ENCODE data around the gene AMER3.

AMER3 gene

GRCh38 chr2:130766711-130767407 lies 11.5 kb downstream of the AMER3 start:
- ChIA-PET CTCF (no interaction called here), POLR2A (no interaction called here)
- H3K36me3 ChIP-seq (ENCODE audit: control insufficient read depth in 4 of 4, insufficient read depth in 4 of 4, low read length in 3 of 4): no peaks in the 10 kb centered on the region
- DNase-seq: no peak
- 88% methylated on average over 8 of the region's 12 CpGs for WGBS (ENCODE audit: insufficient coverage)
- no peak overlapping the region for H3K27ac ChIP-seq (ENCODE audit: insufficient read depth in 1 of 2, low read depth in 1 of 2, low read length in 2 of 2, poor library complexity in 1 of 2, severe bottlenecking in 2 of 2)
- no peaks in the 10 kb centered on the region for H3K9me3 ChIP-seq (ENCODE audit: control extremely low read depth in 1 of 5, control insufficient read depth in 4 of 5, insufficient read depth in 2 of 5, low read depth in 1 of 5, low read length in 4 of 5)
- peaks cover 0 to 2% (median 0%) of the 10 kb centered on the region in 5 experiments for H3K27me3 ChIP-seq (replicated peaks in 2 of 5; ENCODE audit: control insufficient read depth in 4 of 5, insufficient read depth in 5 of 5, low read length in 4 of 5)
- no peaks in the 10 kb centered on the region for H3K4me1 ChIP-seq (ENCODE audit: control extremely low read depth in 1 of 4, control insufficient read depth in 4 of 4, insufficient read depth in 4 of 4, low read length in 3 of 4)
- H3K4me3 ChIP-seq (ENCODE audit: control insufficient read depth in 1 of 7, extremely low read depth in 1 of 7, insufficient read depth in 4 of 7, low read depth in 2 of 7, low read length in 6 of 7): no peak overlapping the region

DNA sequence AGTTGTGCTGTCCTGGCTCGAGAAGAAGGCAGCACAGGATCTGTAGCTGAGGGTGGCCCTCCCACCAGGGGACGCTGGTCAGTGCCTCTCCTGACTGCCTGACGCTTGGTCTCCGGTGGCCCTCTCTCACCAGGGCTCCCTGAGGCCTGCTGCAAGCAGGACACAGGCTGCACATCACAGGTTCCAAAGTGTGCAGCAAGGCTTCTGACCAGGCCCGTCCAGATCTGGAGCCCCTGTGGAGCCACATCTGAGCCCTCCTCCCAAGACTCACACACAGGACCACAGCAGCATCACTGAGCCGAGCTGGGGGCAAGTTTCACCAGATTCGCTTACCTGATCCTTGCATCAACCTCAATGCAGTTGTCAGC lies 12.1 kb downstream of the AMER3 start:
- DNase-seq: no peak
- H3K4me3 ChIP-seq (ENCODE audit: control insufficient read depth in 1 of 7, extremely low read depth in 1 of 7, insufficient read depth in 4 of 7, low read depth in 2 of 7, low read length in 6 of 7): no peak overlapping the region
- 80% methylated on average over 6 of the region's 7 CpGs for WGBS (ENCODE audit: insufficient coverage)
- POLR2A ChIA-PET: no interaction called here
- H3K27me3 ChIP-seq (replicated peaks in 2 of 5; ENCODE audit: control insufficient read depth in 4 of 5, insufficient read depth in 5 of 5, low read length in 4 of 5): peaks cover 0 to 2% (median 0%) of the 10 kb centered on the region in 5 experiments
- no peaks in the 10 kb centered on the region for H3K4me1 ChIP-seq (ENCODE audit: control extremely low read depth in 1 of 4, control insufficient read depth in 4 of 4, insufficient read depth in 4 of 4, low read length in 3 of 4)
- CTCF ChIA-PET: no interaction called here
- no peaks in the 10 kb centered on the region for H3K9me3 ChIP-seq (ENCODE audit: control extremely low read depth in 1 of 5, control insufficient read depth in 4 of 5, insufficient read depth in 2 of 5, low read depth in 1 of 5, low read length in 4 of 5)
- H3K36me3 ChIP-seq (ENCODE audit: control insufficient read depth in 4 of 4, insufficient read depth in 4 of 4, low read length in 3 of 4): no peaks in the 10 kb centered on the region
- H3K27ac ChIP-seq (ENCODE audit: insufficient read depth in 1 of 2, low read depth in 1 of 2, low read length in 2 of 2, poor library complexity in 1 of 2, severe bottlenecking in 2 of 2): no peak overlapping the region

DNA sequence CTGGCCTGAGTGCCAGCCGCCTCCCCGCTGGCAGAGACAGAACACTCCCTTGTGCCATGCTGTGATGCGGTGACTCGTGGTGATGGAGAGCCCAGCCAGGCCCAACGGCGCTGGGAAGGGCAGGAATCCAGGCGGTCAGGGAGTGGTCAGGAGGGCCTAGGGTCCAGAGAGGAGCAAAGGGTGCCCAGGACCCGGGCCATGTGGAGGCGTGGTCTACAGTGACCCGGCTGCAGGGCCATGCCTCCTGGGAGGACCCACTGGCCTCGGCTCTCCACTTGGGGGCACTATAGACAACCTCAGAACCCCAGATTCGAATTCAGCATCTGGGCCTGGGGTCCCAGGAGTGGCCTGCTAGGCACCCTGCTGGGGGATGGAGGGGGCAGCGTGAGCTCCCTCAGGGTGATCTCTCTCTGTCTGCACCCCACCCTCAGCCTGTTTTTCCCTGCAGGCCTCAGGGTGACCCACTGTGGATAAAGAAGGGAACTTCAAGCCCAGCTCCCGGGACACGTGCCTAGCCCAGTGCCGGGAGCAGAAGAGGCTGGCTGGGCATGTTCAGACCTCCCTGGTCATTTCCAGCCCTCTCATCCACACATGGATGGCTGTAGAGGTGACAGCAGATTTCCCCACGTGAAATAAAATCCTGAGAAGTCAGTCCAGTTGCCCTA lies 13.0 kb downstream of the AMER3 start:
- H3K27me3 ChIP-seq (replicated peaks in 2 of 5; ENCODE audit: control insufficient read depth in 4 of 5, insufficient read depth in 5 of 5, low read length in 4 of 5): peaks cover 0 to 2% (median 0%) of the 10 kb centered on the region in 5 experiments
- peaks cover 0 to 3% (median 0%) of the 10 kb centered on the region in 5 experiments for H3K9me3 ChIP-seq (ENCODE audit: control extremely low read depth in 1 of 5, control insufficient read depth in 4 of 5, insufficient read depth in 2 of 5, low read depth in 1 of 5, low read length in 4 of 5)
- H3K4me3 ChIP-seq (ENCODE audit: control insufficient read depth in 1 of 7, extremely low read depth in 1 of 7, insufficient read depth in 4 of 7, low read depth in 2 of 7, low read length in 6 of 7): no peak overlapping the region
- no peak overlapping the region for H3K27ac ChIP-seq (ENCODE audit: insufficient read depth in 1 of 2, low read depth in 1 of 2, low read length in 2 of 2, poor library complexity in 1 of 2, severe bottlenecking in 2 of 2)
- H3K36me3 ChIP-seq (ENCODE audit: control insufficient read depth in 4 of 4, insufficient read depth in 4 of 4, low read length in 3 of 4): no peaks in the 10 kb centered on the region
- H3K4me1 ChIP-seq (ENCODE audit: control extremely low read depth in 1 of 4, control insufficient read depth in 4 of 4, insufficient read depth in 4 of 4, low read length in 3 of 4): no peaks in the 10 kb centered on the region
- ChIA-PET POLR2A (no interaction called here), CTCF (no interaction called here)
- no peak for DNase-seq
- WGBS (ENCODE audit: insufficient coverage): 88% methylated on average over 15 of the region's 17 CpGs

DNA sequence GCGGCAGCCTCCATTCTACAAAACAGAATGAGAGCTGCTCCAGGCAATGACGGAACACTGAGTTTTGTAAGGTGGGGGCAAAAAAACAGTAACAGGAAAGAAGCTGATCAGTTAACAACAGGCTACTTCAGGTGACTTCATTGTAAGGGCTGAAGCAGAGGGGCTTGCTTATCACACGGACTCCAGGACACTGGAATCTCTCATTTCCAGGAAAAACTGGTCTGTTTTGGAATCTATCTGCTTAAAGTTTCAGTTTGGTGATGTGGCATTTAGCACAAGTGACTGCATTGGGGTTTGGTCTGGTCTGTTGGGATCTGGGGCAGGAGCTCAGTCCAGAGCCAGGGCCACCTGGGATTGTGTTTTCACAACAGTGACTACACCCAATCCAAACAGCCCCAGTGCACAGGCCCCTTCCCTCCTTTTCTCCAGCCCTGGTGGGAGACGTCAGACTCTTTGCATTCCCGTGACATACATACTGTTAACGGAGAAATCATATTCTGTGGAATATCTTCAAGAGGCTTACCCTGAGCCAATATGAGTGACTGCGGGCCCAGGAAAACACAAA lies 14.1 kb downstream of the AMER3 start:
- Histone ChIP-seq H3K9me3 (ENCODE audit: control extremely low read depth in 1 of 5, control insufficient read depth in 4 of 5, insufficient read depth in 2 of 5, low read depth in 1 of 5, low read length in 4 of 5) (peaks cover 0 to 3% (median 0%) of the 10 kb centered on the region in 5 experiments), H3K27me3 (replicated peaks in 2 of 5; ENCODE audit: control insufficient read depth in 4 of 5, insufficient read depth in 5 of 5, low read length in 4 of 5) (peaks cover 0 to 2% (median 0%) of the 10 kb centered on the region in 5 experiments), H3K36me3 (ENCODE audit: control insufficient read depth in 4 of 4, insufficient read depth in 4 of 4, low read length in 3 of 4) (no peaks in the 10 kb centered on the region), H3K4me1 (ENCODE audit: control extremely low read depth in 1 of 4, control insufficient read depth in 4 of 4, insufficient read depth in 4 of 4, low read length in 3 of 4) (no peaks in the 10 kb centered on the region), H3K4me3 (ENCODE audit: control insufficient read depth in 1 of 7, extremely low read depth in 1 of 7, insufficient read depth in 4 of 7, low read depth in 2 of 7, low read length in 6 of 7) (no peak overlapping the region), H3K27ac (ENCODE audit: insufficient read depth in 1 of 2, low read depth in 1 of 2, low read length in 2 of 2, poor library complexity in 1 of 2, severe bottlenecking in 2 of 2) (no peak overlapping the region)
- no peak for DNase-seq
- 81% methylated on average over 7 of the region's 7 CpGs for WGBS (ENCODE audit: insufficient coverage)
- CTCF ChIA-PET: no interaction called here
- POLR2A ChIA-PET: no interaction called here

DNA sequence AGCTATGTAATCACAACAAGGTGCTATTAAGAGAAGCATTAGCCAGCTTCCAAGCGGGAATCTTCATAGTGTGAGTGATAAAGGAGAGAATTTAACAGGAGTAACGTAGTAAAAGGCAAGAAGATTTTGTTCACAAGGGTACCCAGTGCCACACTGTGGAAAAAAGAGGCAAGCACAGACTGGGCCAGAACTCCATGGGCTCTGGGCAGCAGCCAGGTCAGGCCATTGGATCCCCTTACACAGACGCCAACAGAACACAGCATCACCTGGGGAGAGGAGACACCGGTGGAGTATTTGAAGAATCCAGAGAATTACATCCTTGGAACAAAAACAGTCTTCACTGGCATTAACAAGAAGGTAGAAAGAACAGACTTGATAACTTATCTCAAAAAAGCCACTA lies 21.2 kb downstream of the AMER3 start:
- ChIA-PET POLR2A (no interaction called here), CTCF (interaction anchor here (1.1 kb wide), 1 partner anchor 21 kb away, joined by 4 read pairs; no protein-coding TSS in a partner anchor)
- H3K36me3 ChIP-seq (ENCODE audit: control insufficient read depth in 4 of 4, insufficient read depth in 4 of 4, low read length in 3 of 4): no peaks in the 10 kb centered on the region
- peaks cover 0 to 11% (median 0%) of the 10 kb centered on the region in 5 experiments for H3K27me3 ChIP-seq (replicated peaks in 2 of 5; ENCODE audit: control insufficient read depth in 4 of 5, insufficient read depth in 5 of 5, low read length in 4 of 5)
- WGBS (ENCODE audit: insufficient coverage): 63% methylated on average over 3 of the region's 4 CpGs
- H3K9me3 ChIP-seq (ENCODE audit: control extremely low read depth in 1 of 5, control insufficient read depth in 4 of 5, insufficient read depth in 2 of 5, low read depth in 1 of 5, low read length in 4 of 5): peaks cover 0 to 3% (median 0%) of the 10 kb centered on the region in 5 experiments
- DNase-seq: peak in 1 of 3 donors; percentile 12
- H3K27ac ChIP-seq (ENCODE audit: insufficient read depth in 1 of 2, low read depth in 1 of 2, low read length in 2 of 2, poor library complexity in 1 of 2, severe bottlenecking in 2 of 2): no peak overlapping the region
- no peak overlapping the region for H3K4me3 ChIP-seq (ENCODE audit: control insufficient read depth in 1 of 7, extremely low read depth in 1 of 7, insufficient read depth in 4 of 7, low read depth in 2 of 7, low read length in 6 of 7)
- no peaks in the 10 kb centered on the region for H3K4me1 ChIP-seq (ENCODE audit: control extremely low read depth in 1 of 4, control insufficient read depth in 4 of 4, insufficient read depth in 4 of 4, low read length in 3 of 4)

DNA sequence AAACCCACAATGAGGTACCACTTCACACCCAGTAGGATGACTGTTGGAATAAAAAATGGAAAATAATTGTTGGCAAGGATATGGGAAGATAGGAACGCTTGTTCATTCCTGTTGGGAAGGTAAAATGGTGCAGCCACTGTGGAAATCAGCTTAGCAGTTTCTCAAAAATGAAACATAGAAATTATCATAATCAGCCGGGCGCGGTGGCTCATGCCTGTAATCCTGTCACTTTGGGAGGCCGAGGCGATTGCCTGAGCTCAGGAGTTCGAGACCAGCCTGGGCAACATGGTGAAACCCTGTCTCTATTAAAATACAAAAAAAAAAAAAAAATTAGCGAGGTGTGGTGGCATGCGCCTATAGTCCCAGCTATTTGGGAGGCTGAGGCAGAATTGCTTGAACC lies 23.4 kb downstream of the AMER3 start:
- no peaks in the 10 kb centered on the region for H3K36me3 ChIP-seq (ENCODE audit: control insufficient read depth in 4 of 4, insufficient read depth in 4 of 4, low read length in 3 of 4)
- no peak overlapping the region for H3K4me3 ChIP-seq (ENCODE audit: control insufficient read depth in 1 of 7, extremely low read depth in 1 of 7, insufficient read depth in 4 of 7, low read depth in 2 of 7, low read length in 6 of 7)
- no peak overlapping the region for H3K27ac ChIP-seq (ENCODE audit: insufficient read depth in 1 of 2, low read depth in 1 of 2, low read length in 2 of 2, poor library complexity in 1 of 2, severe bottlenecking in 2 of 2)
- POLR2A ChIA-PET: no interaction called here
- no peak for DNase-seq
- H3K9me3 ChIP-seq (ENCODE audit: control extremely low read depth in 1 of 5, control insufficient read depth in 4 of 5, insufficient read depth in 2 of 5, low read depth in 1 of 5, low read length in 4 of 5): no peaks in the 10 kb centered on the region
- WGBS (ENCODE audit: insufficient coverage): no CpG with 5 or more reads among the region's 9 CpGs
- peaks cover 0 to 12% (median 0%) of the 10 kb centered on the region in 5 experiments for H3K27me3 ChIP-seq (replicated peaks in 2 of 5; ENCODE audit: control insufficient read depth in 4 of 5, insufficient read depth in 5 of 5, low read length in 4 of 5)
- CTCF ChIA-PET: no interaction called here
- no peaks in the 10 kb centered on the region for H3K4me1 ChIP-seq (ENCODE audit: control extremely low read depth in 1 of 4, control insufficient read depth in 4 of 4, insufficient read depth in 4 of 4, low read length in 3 of 4)

DNA sequence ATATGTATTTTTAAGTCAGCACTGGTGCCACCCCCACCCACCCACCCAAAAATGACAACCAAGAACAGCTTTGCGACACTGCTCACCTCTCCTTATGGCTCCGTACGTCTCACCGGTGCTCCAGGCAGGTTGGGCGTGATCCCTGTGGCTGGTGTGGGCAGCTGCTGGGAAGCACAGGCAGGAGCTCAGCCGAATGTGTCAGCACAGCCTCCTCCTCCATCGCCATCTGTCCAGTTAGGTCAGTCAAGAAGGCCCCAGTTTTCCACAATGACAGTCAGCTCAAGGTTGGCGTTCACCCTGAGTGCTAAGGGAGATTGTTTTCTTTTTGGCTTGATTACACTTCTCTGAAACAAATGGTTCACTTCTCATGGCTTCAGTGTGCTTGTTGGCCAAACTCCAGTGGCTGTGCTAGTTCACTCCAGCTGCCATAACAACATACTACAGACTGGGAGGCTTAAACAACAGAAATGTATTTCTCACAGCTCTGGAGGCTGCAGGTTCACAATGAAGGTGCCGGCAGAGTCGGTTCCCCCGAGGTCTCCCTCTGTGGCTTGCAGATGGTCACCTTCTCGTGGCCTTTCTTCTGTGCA lies 30.2 kb downstream of the AMER3 start:
- H3K4me3 ChIP-seq (ENCODE audit: control insufficient read depth in 1 of 7, extremely low read depth in 1 of 7, insufficient read depth in 4 of 7, low read depth in 2 of 7, low read length in 6 of 7): no peak overlapping the region
- DNase-seq: no peak
- no peak overlapping the region for H3K27ac ChIP-seq (ENCODE audit: insufficient read depth in 1 of 2, low read depth in 1 of 2, low read length in 2 of 2, poor library complexity in 1 of 2, severe bottlenecking in 2 of 2)
- H3K9me3 ChIP-seq (ENCODE audit: control extremely low read depth in 1 of 5, control insufficient read depth in 4 of 5, insufficient read depth in 2 of 5, low read depth in 1 of 5, low read length in 4 of 5): no peaks in the 10 kb centered on the region
- CTCF ChIA-PET: interaction anchor here (1.0 to 1.1 kb wide), 2 partner anchors 13 to 53 kb away, joined by 3 read pairs; no protein-coding TSS in a partner anchor
- POLR2A ChIA-PET: no interaction called here
- H3K4me1 ChIP-seq (ENCODE audit: control extremely low read depth in 1 of 4, control insufficient read depth in 4 of 4, insufficient read depth in 4 of 4, low read length in 3 of 4): no peaks in the 10 kb centered on the region
- 89% methylated on average over 8 of the region's 12 CpGs for WGBS (ENCODE audit: insufficient coverage)
- H3K27me3 ChIP-seq (replicated peaks in 2 of 5; ENCODE audit: control insufficient read depth in 4 of 5, insufficient read depth in 5 of 5, low read length in 4 of 5): peaks cover 0 to 3% (median 2%) of the 10 kb centered on the region in 5 experiments
- no peaks in the 10 kb centered on the region for H3K36me3 ChIP-seq (ENCODE audit: control insufficient read depth in 4 of 4, insufficient read depth in 4 of 4, low read length in 3 of 4)

Data from common myeloid progenitor, CD34-positive (primary cell).